PC-9 (cell line): ENCODE data around the gene FNBP1L. TPM values are rescaled to one million over a fixed set of nuclear protein-coding genes. Genes with fewer than 3 reads are reported as not detected.

Source experiments
- BruUV-seq: library from RNA; stranded (reverse); fragments of 400-500 nt; replicated peaks from 2 replicates; lab custom pipeline; 2021; lab: Mats Ljungman, UMichigan
- CTCF ChIA-PET: fragments of 300-600 bp; sonication (Branson Sonifier 250); formaldehyde crosslinking; loops from one replicate; lab custom pipeline; 2022; ENCODE audit warnings: antibody characterized with exemption; lab: Charles Lee
- POLR2A ChIA-PET: fragments of 300-600 bp; sonication (Branson Sonifier 250); formaldehyde crosslinking; loops from one replicate; lab custom pipeline; 2022; ENCODE audit warnings: antibody characterized with exemption; ENCODE audit not compliant: unreplicated experiment; lab: Charles Lee
- DNase-seq, 2 experiments: peaks; one replicate each; pipeline versions ENCODE4 v3.0.0 to v3.0.0-alpha.2; 2015 to 2022; ENCODE audit warnings: mixed read lengths in 1 of 2
- H2AFZ ChIP-seq: fragments of 200-600 bp; sonication (generic); 2 replicates; pipeline ENCODE4 v1.8.1; 2017; ENCODE audit warnings: antibody characterized with exemption
- H3F3A ChIP-seq: fragments of 200-600 bp; sonication (generic); 2 replicates; pipeline ENCODE4 v1.8.1; 2017; ENCODE audit warnings: antibody characterized with exemption, mild to moderate bottlenecking, low read depth; ENCODE audit not compliant: insufficient read depth
- H3K27ac ChIP-seq: fragments of 200-600 bp; sonication (generic); 2 replicates; pipeline ENCODE4 v1.6.1; 2016; ENCODE audit warnings: mixed run types
- H3K27me3 ChIP-seq: fragments of 200-600 bp; sonication (generic); 2 replicates; pipeline ENCODE4 v1.6.1; 2016; ENCODE audit warnings: low read depth, mixed run types; ENCODE audit not compliant: insufficient read depth
- H3K36me3 ChIP-seq: fragments of 200-600 bp; sonication (generic); 2 replicates; pipeline ENCODE4 v1.6.1; 2016; ENCODE audit warnings: low read depth, mixed run types
- H3K4me1 ChIP-seq: fragments of 200-600 bp; sonication (generic); replicated peaks from 2 replicates; pipeline ENCODE4 v1.6.1; 2016; ENCODE audit warnings: mixed run types; ENCODE audit not compliant: insufficient read depth
- H3K4me2 ChIP-seq: fragments of 200-600 bp; sonication (generic); 2 replicates; pipeline ENCODE4 v1.6.1; 2017; ENCODE audit warnings: mixed run types
- H3K4me3 ChIP-seq: fragments of 200-600 bp; sonication (generic); 2 replicates; pipeline ENCODE4 v1.6.1; 2016; ENCODE audit warnings: mixed run types
- H3K79me2 ChIP-seq: fragments of 200-600 bp; sonication (generic); 2 replicates; pipeline ENCODE4 v1.6.1; 2017; ENCODE audit warnings: low read depth, mixed run types
- H3K9me2 ChIP-seq: fragments of 200-600 bp; sonication (generic); 2 replicates; pipeline ENCODE4 v1.8.1; 2017; ENCODE audit warnings: mild to moderate bottlenecking; ENCODE audit not compliant: insufficient read depth
- H3K9me3 ChIP-seq: fragments of 200-600 bp; sonication (generic); 2 replicates; pipeline ENCODE4 v1.8.1; 2016; ENCODE audit warnings: low read depth; ENCODE audit not compliant: insufficient read depth
- H4K20me1 ChIP-seq: fragments of 200-600 bp; sonication (generic); 2 replicates; pipeline ENCODE4 v1.8.1; 2017; ENCODE audit not compliant: insufficient read depth
- CTCF ChIP-seq: fragments of 200-600 bp; sonication (generic); conservative IDR thresholded peaks from 2 replicates; pipeline ENCODE4 v1.6.1; 2017; ENCODE audit warnings: mixed run types, antibody characterized with exemption, mild to moderate bottlenecking, moderate library complexity
- EZH2 ChIP-seq: fragments of 200-600 bp; sonication (generic); IDR thresholded peaks from 2 replicates; pipeline ENCODE4 v1.8.0; 2017; ENCODE audit warnings: antibody characterized with exemption, low read depth
- intact Hi-C: fragments of 100-400 bp; cut with micrococcal nuclease; formaldehyde crosslinking; loops from one replicate; pipeline ENCODE4 v1.10.0; 2022; ENCODE audit not compliant: unreplicated experiment
- total RNA-seq: library from RNA; stranded (reverse); gene quantifications from 2 replicates; pipeline ENCODE4 v1.2.3, GENCODE V29; 2021

The FNBP1L gene
- total RNA-seq, 1 experiment from 2014 or later, result 34.3 TPM

- Histone ChIP-seq H3K36me3 (peaks cover 15% of the 10 kb centered on the region; the same call in 1 of the 2 replicates), H2AFZ (no peak overlapping the region), H3K4me3 (no peak overlapping the region), H3K9me3 (no peaks in the 10 kb centered on the region), H3K9me2 (peaks cover 3% of the 10 kb centered on the region), H3K79me2 (peaks cover 22% of the 10 kb centered on the region; the same call in 1 of the 2 replicates), H4K20me1 (0 out of 2 replicates have a peak, but pooled peaks cover 4% of the 10 kb centered on the region), H3K27ac (no peak overlapping the region), H3K27me3 (no peaks in the 10 kb centered on the region), H3K4me2 (no peak overlapping the region), H3K4me1 (peaks cover 25% of the 10 kb centered on the region), H3F3A (peaks cover 31% of the 10 kb centered on the region)
- no TSS peak for BruUV-seq
- CTCF ChIA-PET, result no interaction called here
- no peak for DNase-seq
- intact Hi-C loops, result no loop called here
- POLR2A ChIA-PET, result no interaction called here
- TF ChIP-seq CTCF (no peak), EZH2 (no peak)
These were observed 74.8 kb downstream of the FNBP1L start for GRCh38 chr1:93522721-93523120.

DNA sequence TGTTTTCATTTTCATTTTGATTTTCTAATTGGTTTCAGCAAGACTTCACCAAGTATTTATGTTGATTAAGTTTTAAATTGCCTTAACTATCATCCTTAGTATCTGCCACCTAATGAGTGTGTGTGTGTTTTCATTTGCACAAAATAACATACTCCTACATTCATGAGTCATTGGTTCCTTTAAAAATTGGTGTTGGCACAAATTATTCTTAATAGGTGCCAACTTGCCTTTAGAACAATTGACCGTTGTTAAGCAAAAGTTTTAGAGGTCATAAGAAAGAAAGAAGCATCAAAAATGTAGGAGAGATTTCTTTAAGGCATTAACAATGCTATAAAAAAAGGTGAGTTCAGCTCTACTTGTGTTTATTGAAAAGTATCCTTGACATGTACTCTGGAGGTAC is 77.5 kb downstream of the FNBP1L start:
- Histone ChIP-seq H3K4me3 (no peak overlapping the region), H3F3A (peaks cover 6% of the 10 kb centered on the region), H3K9me2 (no peaks in the 10 kb centered on the region), H3K36me3 (peaks cover 23% of the 10 kb centered on the region), H2AFZ (no peak overlapping the region), H3K4me1 (no peaks in the 10 kb centered on the region), H3K79me2 (peaks cover 12% of the 10 kb centered on the region; the same call in 1 of the 2 replicates), H3K9me3 (no peaks in the 10 kb centered on the region), H3K4me2 (no peak overlapping the region), H4K20me1 (0 out of 2 replicates have a peak, but pooled peaks cover 4% of the 10 kb centered on the region), H3K27me3 (no peaks in the 10 kb centered on the region), H3K27ac (no peak overlapping the region)
- intact Hi-C loops, result no loop called here
- BruUV-seq, result no TSS peak
- ChIA-PET POLR2A (no interaction called here), CTCF (no interaction called here)
- TF ChIP-seq EZH2 (no peak), CTCF (no peak)
- no peak for DNase-seq

DNA sequence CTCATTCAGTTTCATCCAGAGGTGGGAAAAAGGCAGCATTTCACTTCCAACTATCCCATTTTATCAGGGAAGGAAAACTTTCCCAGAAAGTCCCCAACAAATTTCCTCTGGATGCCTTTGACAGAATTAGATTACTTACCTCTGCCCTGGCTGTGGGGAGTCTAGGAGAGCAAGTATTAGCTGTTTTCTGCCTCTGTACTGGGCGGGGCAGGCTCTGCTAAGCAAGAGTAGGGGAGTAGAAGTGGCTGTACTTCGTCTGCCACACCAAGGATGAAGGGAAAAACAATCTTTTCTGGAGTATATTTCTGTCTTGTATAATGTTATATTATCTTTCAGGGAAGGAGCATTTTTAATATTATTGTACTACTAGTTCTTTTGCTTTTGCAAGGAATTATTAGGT is 78.5 kb downstream of the FNBP1L start:
- no peak overlapping the region for H3K4me2 ChIP-seq
- ChIA-PET CTCF (no interaction called here), POLR2A (no interaction called here)

More for the DNA sequence above, 78.5 kb downstream of the FNBP1L start:
- H3F3A ChIP-seq, result peaks cover 6% of the 10 kb centered on the region
- no peak for DNase-seq
- peaks cover 31% of the 10 kb centered on the region for H3K36me3 ChIP-seq
- H2AFZ ChIP-seq, result no peak overlapping the region
- no peaks in the 10 kb centered on the region for H3K27me3 ChIP-seq
- TF ChIP-seq EZH2 (no peak), CTCF (no peak)
- no peaks in the 10 kb centered on the region for H3K9me2 ChIP-seq
- no peak overlapping the region for H3K27ac ChIP-seq
- no peak overlapping the region for H3K4me3 ChIP-seq
- H4K20me1 ChIP-seq, result 0 out of 2 replicates have a peak, but pooled peaks cover 3% of the 10 kb centered on the region
- no peaks in the 10 kb centered on the region for H3K4me1 ChIP-seq
- no TSS peak for BruUV-seq
- intact Hi-C loops, result no loop called here
- no peaks in the 10 kb centered on the region for H3K9me3 ChIP-seq
- H3K79me2 ChIP-seq, result peaks cover 2% of the 10 kb centered on the region; the same call in 1 of the 2 replicates
